Measurements from ENCODE around the gene TMEM53.

TMEM53 gene

DNA sequence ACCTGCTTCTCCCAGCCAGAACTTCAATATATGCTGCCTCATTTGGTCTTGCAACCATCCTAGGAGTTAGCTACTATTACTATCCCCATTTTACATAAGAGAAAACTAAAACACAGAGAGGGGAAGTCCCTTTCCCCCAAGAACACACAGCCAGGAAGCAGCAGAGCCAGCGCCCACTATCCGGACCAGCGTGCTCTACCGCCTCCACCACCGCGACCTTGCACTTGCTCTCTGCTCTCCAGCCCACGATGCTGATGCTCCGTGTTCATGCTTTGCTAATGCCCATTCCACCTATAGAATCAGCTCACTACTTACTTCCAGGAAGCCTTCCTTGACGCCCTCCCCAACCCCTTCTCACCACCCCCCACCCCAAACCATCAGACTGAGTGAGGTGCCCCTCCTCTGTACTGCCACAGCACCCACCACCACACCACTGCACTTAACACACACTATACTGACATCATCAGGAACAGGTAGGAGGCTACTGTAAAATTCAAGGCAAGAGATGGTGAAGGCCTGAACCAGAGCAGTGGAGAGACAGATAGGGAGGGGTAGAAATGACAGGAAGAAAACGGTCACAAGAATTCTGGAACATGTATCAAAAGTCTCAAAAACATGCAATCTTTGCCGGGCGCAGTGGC, 9.4 kb downstream of the TMEM53 start:
- no peak for DNase-seq (ENCODE audit: extremely low read depth, low read depth)
- TF ChIP-seq, protein P1, sequence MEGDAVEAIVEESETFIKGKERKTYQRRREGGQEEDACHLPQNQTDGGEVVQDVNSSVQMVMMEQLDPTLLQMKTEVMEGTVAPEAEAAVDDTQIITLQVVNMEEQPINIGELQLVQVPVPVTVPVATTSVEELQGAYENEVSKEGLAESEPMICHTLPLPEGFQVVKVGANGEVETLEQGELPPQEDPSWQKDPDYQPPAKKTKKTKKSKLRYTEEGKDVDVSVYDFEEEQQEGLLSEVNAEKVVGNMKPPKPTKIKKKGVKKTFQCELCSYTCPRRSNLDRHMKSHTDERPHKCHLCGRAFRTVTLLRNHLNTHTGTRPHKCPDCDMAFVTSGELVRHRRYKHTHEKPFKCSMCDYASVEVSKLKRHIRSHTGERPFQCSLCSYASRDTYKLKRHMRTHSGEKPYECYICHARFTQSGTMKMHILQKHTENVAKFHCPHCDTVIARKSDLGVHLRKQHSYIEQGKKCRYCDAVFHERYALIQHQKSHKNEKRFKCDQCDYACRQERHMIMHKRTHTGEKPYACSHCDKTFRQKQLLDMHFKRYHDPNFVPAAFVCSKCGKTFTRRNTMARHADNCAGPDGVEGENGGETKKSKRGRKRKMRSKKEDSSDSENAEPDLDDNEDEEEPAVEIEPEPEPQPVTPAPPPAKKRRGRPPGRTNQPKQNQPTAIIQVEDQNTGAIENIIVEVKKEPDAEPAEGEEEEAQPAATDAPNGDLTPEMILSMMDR (IDR thresholded peaks at IDR 0.05; ENCODE audit: low read depth, low read length, missing control alignments) = no peak
- no peak overlapping the region for H3K4me3 ChIP-seq (replicated peaks; ENCODE audit: low read depth, low read length)

DNA sequence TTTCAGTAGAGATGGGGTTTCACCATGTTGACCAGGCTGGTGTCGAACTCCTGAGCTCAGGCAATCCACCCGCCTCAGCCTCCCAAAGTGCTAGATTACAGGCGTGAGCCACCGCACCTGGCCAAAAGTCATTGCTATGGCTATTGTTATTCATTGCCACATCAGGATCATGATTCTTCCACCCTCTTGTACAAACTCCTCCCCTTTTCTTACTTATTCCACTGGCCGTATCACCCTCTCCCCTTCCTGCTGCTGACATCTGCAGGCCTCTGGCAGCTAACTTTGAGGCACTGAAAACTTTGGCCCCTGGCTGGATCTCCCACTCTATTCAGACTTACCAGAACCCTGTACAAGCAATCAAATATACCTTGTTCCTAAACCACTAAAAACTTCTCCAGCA, 10.9 kb downstream of the TMEM53 start:
- TF ChIP-seq, protein P1 (IDR thresholded peaks at IDR 0.05; ENCODE audit: low read depth, low read length, missing control alignments) = no peak
- no peak overlapping the region for H3K4me3 ChIP-seq (replicated peaks; ENCODE audit: low read depth, low read length)
- DNase-seq (ENCODE audit: extremely low read depth, low read depth) = no peak

DNA sequence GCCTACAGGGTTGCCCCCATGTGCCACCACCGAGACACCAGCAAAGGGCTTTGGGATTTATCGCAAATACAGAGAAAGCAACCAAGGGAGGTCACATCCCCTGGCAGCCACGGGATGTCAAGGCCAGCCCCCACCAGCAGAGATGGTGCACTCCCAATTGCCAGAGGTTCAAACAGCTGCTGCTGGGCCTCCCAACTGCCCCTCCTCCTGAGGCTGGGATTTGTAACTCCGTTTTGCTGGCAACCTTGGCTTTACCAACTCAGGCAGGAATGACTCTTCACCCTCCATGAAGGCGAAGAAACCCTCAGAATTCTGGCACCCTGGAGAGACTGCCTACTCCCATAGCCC, 11.6 kb downstream of the TMEM53 start:
- TF ChIP-seq, protein P1 (IDR thresholded peaks at IDR 0.05; ENCODE audit: low read depth, low read length, missing control alignments) = no peak
- H3K4me3 ChIP-seq (replicated peaks; ENCODE audit: low read depth, low read length) = no peak overlapping the region
- DNase-seq (ENCODE audit: extremely low read depth, low read depth) = no peak

DNA sequence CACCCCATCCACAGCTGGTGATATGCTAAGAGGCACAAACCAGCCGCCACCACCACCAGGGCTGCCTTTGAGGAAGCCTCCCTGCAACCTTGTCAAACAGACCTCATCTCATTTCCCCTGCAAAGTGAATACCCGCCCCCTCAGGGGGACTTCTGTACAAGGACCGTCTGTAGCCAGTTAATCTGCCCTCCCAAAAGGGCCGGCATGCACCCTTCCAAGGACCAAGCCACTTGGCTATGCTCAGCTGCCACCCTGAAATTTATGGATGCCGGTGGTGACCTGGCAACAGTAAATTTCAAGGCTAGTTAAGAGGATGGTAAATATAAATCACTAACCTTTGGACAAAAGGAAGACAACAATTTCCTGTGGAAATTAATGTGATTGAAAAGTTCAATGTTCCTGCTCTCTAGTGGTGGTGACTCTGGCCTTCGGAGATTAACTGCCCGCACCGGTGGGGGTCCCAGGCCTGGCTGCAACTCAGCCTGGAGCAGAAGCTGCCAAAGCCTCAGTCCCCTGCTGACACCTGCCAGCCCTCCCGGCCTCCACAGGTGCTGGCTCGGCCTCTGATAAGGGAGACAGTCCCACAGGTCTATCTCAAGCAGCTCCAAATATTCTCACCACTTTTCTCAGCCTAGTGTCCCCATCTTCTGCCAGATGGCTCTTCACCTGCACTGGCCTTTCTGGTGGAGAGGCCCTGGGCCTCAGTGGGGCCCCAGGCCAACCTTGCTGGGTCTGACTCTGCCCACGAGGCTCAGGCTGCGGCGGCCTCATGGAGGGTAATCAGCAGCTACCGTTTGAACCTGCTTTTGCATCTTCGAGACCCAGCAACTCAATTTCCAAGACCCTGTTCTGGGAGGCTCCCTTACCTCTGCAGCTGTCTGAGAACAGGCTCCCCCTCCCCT, 12.2 kb downstream of the TMEM53 start:
- DNase-seq (ENCODE audit: extremely low read depth, low read depth) = no peak
- H3K4me3 ChIP-seq (replicated peaks; ENCODE audit: low read depth, low read length) = no peak overlapping the region
- TF ChIP-seq, protein P1 (IDR thresholded peaks at IDR 0.05; ENCODE audit: low read depth, low read length, missing control alignments) = no peak

DNA sequence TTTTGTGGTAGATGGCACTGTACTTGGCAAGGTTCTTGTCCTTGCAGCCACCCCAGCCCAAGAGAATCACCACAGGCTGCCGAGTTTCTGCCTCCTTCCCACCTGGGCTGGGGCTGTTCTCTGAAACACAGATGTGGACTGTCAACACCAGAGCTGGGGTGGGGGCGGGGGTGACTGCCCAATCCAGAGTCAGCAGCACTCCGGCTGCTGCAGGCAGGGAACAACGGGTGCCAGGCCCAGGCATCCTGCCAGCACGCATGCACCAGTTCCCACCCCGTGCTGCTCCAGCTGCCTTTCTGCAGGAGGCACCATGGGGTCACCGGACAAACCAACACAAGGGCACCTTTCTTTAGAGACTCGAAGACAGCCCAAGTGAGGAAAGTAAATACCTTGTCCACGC, 14.1 kb downstream of the TMEM53 start:
- DNase-seq (ENCODE audit: extremely low read depth, low read depth) = no peak
- no peak overlapping the region for H3K4me3 ChIP-seq (replicated peaks; ENCODE audit: low read depth, low read length)
- TF ChIP-seq, protein P1 (IDR thresholded peaks at IDR 0.05; ENCODE audit: low read depth, low read length, missing control alignments) = no peak

DNA sequence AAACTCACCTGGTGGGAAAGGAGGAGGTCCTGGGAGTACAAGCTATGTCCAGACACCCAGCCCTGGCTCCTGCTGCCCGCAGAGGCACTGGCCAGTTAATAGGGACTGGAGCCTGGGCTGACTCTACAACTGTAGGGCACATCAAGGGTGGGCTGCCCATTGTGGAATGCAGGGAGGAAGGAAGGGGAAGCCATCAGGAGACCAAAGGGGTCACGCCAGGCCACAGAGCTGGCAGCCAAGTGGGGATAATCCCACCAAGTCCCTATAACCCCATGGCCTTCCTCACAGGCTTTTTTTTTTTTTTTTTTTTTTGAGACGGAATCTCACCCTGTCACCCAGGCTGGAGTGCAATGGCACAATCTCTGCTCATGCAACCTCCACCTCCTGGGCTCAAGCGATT, 14.7 kb downstream of the TMEM53 start:
- TF ChIP-seq, protein P1 (IDR thresholded peaks at IDR 0.05; ENCODE audit: low read depth, low read length, missing control alignments) = no peak
- H3K4me3 ChIP-seq (replicated peaks; ENCODE audit: low read depth, low read length) = no peak overlapping the region
- no peak for DNase-seq (ENCODE audit: extremely low read depth, low read depth)

Measured in HFF-Myc (cell line).